Subcutaneous adipose tissue (tissue), 4 donors: ENCODE measurements around the gene SEMA5B. TPM values are rescaled to one million over a fixed set of nuclear protein-coding genes. Genes with fewer than 3 reads are reported as not detected.

Experiments
- total RNA-seq, 4 donors: library from RNA; depleted of rRNA; stranded (reverse); fragments of >200 nt; gene quantifications; one replicate each; pipeline ENCODE4 v1.1.0, GENCODE V29; 2016
- TF ChIP-seq, protein P1 (sequence below): fragments of 450-650 bp; IDR thresholded peaks from one replicate; pipeline ENCODE4 v1.5.1; 2016; ENCODE audit warnings: low read depth, mild to moderate bottlenecking, control low read depth, antibody characterized with exemption, moderate library complexity

SEMA5B gene
- total RNA-seq, 4 donors from 2014 or later = 0.51 to 0.88 TPM; not detected in 2

DNA sequence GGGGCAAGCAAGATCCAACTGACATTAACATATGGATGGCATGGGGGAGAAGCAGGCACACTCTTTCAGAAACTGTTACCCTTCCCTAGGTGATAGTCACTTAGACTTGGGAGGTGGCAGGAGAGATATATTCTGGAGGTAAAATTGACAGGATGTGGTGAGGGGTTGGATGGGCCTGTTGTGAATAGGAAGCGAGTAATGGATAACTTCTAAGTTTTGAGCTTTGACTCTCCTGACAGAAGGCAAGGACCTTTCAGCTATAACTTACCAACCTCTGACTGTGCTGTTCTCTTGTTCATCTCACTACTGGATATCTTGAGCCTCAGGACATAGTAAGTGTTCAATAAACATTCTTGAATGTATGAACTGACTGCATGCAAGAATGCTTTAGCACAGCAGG is 37.4 kb upstream of the SEMA5B start:
- TF ChIP-seq, protein P1, sequence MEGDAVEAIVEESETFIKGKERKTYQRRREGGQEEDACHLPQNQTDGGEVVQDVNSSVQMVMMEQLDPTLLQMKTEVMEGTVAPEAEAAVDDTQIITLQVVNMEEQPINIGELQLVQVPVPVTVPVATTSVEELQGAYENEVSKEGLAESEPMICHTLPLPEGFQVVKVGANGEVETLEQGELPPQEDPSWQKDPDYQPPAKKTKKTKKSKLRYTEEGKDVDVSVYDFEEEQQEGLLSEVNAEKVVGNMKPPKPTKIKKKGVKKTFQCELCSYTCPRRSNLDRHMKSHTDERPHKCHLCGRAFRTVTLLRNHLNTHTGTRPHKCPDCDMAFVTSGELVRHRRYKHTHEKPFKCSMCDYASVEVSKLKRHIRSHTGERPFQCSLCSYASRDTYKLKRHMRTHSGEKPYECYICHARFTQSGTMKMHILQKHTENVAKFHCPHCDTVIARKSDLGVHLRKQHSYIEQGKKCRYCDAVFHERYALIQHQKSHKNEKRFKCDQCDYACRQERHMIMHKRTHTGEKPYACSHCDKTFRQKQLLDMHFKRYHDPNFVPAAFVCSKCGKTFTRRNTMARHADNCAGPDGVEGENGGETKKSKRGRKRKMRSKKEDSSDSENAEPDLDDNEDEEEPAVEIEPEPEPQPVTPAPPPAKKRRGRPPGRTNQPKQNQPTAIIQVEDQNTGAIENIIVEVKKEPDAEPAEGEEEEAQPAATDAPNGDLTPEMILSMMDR = no peak

GRCh38 chr3:123064506-123064905 is 36.9 kb upstream of the SEMA5B start:
- TF ChIP-seq, protein P1 = no peak

DNA sequence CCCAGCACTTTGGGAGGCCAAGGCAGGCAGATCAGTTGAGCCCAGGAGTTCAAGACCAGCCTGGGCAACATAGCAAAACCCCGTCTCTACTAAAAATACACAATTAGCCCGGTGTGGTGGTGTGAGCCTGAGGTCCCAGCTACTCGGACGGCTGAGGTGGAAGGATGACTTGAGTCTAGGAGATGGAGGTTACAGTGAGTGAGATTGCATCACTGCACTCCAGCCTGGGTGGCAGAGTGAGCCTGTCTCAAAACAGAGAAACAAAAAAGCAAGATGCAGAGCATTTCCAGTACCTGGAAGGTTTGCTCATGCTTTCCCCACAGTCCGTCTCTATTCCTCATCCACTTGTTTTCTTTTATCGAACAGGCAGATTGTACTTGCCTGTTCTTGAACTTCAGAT is 35.5 kb upstream of the SEMA5B start:
- TF ChIP-seq, protein P1 = no peak

- TF ChIP-seq, protein P1 = no peak
Observed at GRCh38 chr3:123061856-123062255, 34.3 kb upstream of the SEMA5B start.

- TF ChIP-seq, protein P1 = no peak
Observed at GRCh38 chr3:123060054-123060453, 32.5 kb upstream of the SEMA5B start.

DNA sequence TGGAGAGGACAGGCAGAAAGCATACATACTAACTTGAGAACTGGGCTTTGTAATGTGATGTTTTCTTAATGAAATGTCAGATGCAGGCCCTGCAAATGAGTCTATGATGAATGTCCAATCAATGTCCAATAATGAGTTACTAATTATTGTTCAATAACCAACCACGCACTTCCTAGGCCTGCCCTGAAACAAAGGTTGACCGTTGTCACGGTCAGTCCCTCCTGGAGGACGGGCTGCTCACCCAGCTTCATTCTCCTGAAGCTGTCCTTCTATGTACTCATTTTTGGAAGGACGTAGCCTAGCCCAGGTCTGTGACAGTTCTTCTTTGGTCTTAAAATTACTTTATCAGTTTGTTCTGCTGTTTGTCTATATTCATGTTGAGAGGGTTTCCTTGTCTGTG is 30.9 kb upstream of the SEMA5B start:
- TF ChIP-seq, protein P1 = no peak

GRCh38 chr3:123055352-123055751 is 27.8 kb upstream of the SEMA5B start:
- TF ChIP-seq, protein P1 = no peak
